Panc1 (cell line): ENCODE measurements around the gene ITGA2. TPM values are rescaled to one million over a fixed set of nuclear protein-coding genes. Genes with fewer than 3 reads are reported as not detected.

Experiments
- ATAC-seq: fragments of 200-7000 bp; cut with Tn5 transposase; 2 replicates; pipeline ENCODE4 v1.9.1; 2020; ENCODE audit warnings: mild to moderate bottlenecking, moderate library complexity
- BruUV-seq: library from RNA; stranded (reverse); fragments of 400-500 nt; replicated peaks from 2 replicates; lab custom pipeline; 2021; lab: Mats Ljungman, UMichigan
- CTCF ChIA-PET: fragments of 300-600 bp; sonication (Branson Sonifier 250); formaldehyde crosslinking; loops from one replicate; lab custom pipeline; 2022; ENCODE audit warnings: antibody characterized with exemption; lab: Charles Lee
- POLR2A ChIA-PET: fragments of 300-600 bp; sonication (Branson Sonifier 250); formaldehyde crosslinking; loops from one replicate; lab custom pipeline; 2022; ENCODE audit warnings: antibody characterized with exemption; lab: Charles Lee
- DNase-seq: peaks from one replicate; pipeline ENCODE4 v3.0.0-alpha.2; 2010; ENCODE audit warnings: low read depth, low spot score
- H3K27ac ChIP-seq: 2 replicates; pipeline ENCODE4 v1.5.1; 2011; ENCODE audit warnings: mild to moderate bottlenecking, low read length, inconsistent platforms
- H3K27me3 ChIP-seq: fragments of 200-500 bp; sonication (Bioruptor generic); 2 replicates; pipeline ENCODE4 v1.6.0; 2014; ENCODE audit warnings: low read length, inconsistent platforms; ENCODE audit not compliant: control insufficient read depth, insufficient read depth
- H3K36me3 ChIP-seq: fragments of 200-500 bp; sonication (Bioruptor generic); 2 replicates; pipeline ENCODE4 v1.5.1; 2014; ENCODE audit warnings: inconsistent platforms, mild to moderate bottlenecking, low read length, moderate library complexity; ENCODE audit not compliant: control insufficient read depth, insufficient read depth
- H3K4me1 ChIP-seq: 2 replicates; pipeline ENCODE4 v1.5.1; 2011; ENCODE audit warnings: inconsistent platforms, mild to moderate bottlenecking, low read length, moderate library complexity; ENCODE audit not compliant: control insufficient read depth, insufficient read depth
- H3K4me3 ChIP-seq, 2 experiments: 2 replicates each; pipeline ENCODE4 v1.5.1; 2011 to 2012; ENCODE audit warnings: low read depth in 2 of 2, low read length in 2 of 2, mild to moderate bottlenecking in 2 of 2, inconsistent platforms in 1 of 2, moderate library complexity in 1 of 2
- H3K9me3 ChIP-seq: fragments of 200-500 bp; sonication (Bioruptor generic); 2 replicates; pipeline ENCODE4 v1.5.1; 2014; ENCODE audit warnings: low read depth, mild to moderate bottlenecking, inconsistent platforms, low read length, moderate library complexity; ENCODE audit not compliant: control insufficient read depth, insufficient read depth
- POLR2AphosphoS5 ChIP-seq: IDR thresholded peaks from 2 replicates; pipeline ENCODE4 v1.6.1; 2012; ENCODE audit warnings: mild to moderate bottlenecking, low read depth, low read length, moderate library complexity
- SIN3A ChIP-seq: IDR thresholded peaks from 2 replicates; pipeline ENCODE4 v1.6.1; 2012; ENCODE audit warnings: low read depth, mild to moderate bottlenecking, low read length, moderate library complexity, borderline replicate concordance; ENCODE audit not compliant: insufficient read depth
- TCF7L2 ChIP-seq: IDR thresholded peaks from 2 replicates; pipeline ENCODE4 v1.6.1; 2011; ENCODE audit warnings: mild to moderate bottlenecking, low read depth, low read length, inconsistent platforms
- in situ Hi-C: cut with HindIII; loops from 2 replicates; pipeline ENCODE4 v1.10.0; 2016; ENCODE audit warnings: low sequenced_read_pairs, low pct_unique_long_range_greater_than_20kb
- intact Hi-C: fragments of 100-400 bp; cut with micrococcal nuclease; formaldehyde crosslinking; loops from one replicate; pipeline ENCODE4 v1.10.0; 2022; ENCODE audit not compliant: unreplicated experiment
- total RNA-seq: library from RNA; stranded (reverse); gene quantifications from one replicate; pipeline ENCODE4 v1.2.1, GENCODE V29; 2021; ENCODE audit not compliant: unreplicated experiment
- TF ChIP-seq, protein P1 (sequence below), 2 experiments: IDR thresholded peaks; 2 replicates each; pipeline ENCODE4 v1.6.1; 2011 to 2012; ENCODE audit warnings: low read depth in 2 of 2, control low read depth in 1 of 2, low read length in 1 of 2, mild to moderate bottlenecking in 1 of 2, moderate library complexity in 1 of 2; ENCODE audit not compliant: insufficient read depth in 1 of 2
- TF ChIP-seq, protein P2 (sequence below): fragments of 450-650 bp; IDR thresholded peaks from 2 replicates; pipeline ENCODE4 v1.5.1; 2017; ENCODE audit warnings: mild to moderate bottlenecking

ITGA2 gene
- total RNA-seq, 1 experiment from 2014 or later, result 41.8 TPM

DNA sequence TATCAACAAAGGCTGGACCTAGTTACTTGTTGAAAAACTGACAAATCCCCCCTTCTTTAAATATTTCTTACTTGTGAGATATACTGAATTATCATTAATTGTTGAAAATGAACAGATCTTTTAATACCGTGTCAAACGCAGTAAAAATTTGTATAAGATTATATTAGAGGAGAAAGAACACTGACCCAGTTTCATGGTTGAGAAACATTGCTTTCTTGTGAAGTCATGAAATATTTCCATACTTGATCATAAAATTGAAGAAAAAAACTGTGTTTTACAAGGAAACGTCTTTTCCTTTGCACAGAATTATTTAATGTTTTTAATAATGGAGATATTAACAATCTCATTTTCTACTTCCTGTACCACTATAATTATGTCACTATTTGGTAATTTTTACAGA lies 74.6 kb downstream of the ITGA2 start:
- no TSS peak for BruUV-seq
- intact Hi-C loops, result no loop called here
- ChIA-PET POLR2A (no interaction called here), CTCF (no interaction called here)
- Histone ChIP-seq H3K27me3 (no peaks in the 10 kb centered on the region), H3K27ac (no peak overlapping the region), H3K36me3 (peaks cover 21% of the 10 kb centered on the region), H3K9me3 (no peaks in the 10 kb centered on the region), H3K4me3 (no peak overlapping the region), H3K4me1 (no peaks in the 10 kb centered on the region)
- TF ChIP-seq TCF7L2, result no peak
- TF ChIP-seq SIN3A, result no peak
- no peak for TF ChIP-seq POLR2AphosphoS5
- ATAC-seq (no peak), DNase-seq (no peak)
- in situ Hi-C loops, result no loop called here

DNA sequence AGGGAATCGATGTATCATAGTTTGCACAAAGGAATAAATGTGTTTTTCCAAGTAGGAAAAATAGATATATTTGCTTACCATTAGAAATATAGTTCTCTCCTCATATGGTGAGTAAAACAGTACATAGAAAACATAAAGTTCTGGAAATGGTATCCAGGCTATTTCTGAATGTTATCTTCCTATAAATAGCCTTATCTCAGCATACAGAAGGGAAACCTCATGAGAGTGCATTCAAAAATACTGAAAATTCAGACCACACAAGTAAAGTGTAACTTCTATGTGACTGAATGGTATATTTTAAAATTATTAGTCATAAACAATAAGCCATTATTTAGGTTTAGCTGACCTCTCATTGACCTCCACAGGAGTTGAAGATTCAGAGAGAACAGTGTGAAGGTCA lies 76.9 kb downstream of the ITGA2 start:
- no peak for ATAC-seq
- Histone ChIP-seq H3K27me3 (no peaks in the 10 kb centered on the region), H3K36me3 (peaks cover 26% of the 10 kb centered on the region), H3K27ac (no peak overlapping the region), H3K4me3 (no peak overlapping the region), H3K9me3 (no peaks in the 10 kb centered on the region), H3K4me1 (peaks cover 3% of the 10 kb centered on the region; the same call in 1 of the 2 replicates)
- no TSS peak for BruUV-seq
- ChIA-PET POLR2A (no interaction called here), CTCF (no interaction called here)
- no peak for DNase-seq
- in situ Hi-C loops (no loop called here), intact Hi-C loops (no loop called here)
- TF ChIP-seq, protein P1, sequence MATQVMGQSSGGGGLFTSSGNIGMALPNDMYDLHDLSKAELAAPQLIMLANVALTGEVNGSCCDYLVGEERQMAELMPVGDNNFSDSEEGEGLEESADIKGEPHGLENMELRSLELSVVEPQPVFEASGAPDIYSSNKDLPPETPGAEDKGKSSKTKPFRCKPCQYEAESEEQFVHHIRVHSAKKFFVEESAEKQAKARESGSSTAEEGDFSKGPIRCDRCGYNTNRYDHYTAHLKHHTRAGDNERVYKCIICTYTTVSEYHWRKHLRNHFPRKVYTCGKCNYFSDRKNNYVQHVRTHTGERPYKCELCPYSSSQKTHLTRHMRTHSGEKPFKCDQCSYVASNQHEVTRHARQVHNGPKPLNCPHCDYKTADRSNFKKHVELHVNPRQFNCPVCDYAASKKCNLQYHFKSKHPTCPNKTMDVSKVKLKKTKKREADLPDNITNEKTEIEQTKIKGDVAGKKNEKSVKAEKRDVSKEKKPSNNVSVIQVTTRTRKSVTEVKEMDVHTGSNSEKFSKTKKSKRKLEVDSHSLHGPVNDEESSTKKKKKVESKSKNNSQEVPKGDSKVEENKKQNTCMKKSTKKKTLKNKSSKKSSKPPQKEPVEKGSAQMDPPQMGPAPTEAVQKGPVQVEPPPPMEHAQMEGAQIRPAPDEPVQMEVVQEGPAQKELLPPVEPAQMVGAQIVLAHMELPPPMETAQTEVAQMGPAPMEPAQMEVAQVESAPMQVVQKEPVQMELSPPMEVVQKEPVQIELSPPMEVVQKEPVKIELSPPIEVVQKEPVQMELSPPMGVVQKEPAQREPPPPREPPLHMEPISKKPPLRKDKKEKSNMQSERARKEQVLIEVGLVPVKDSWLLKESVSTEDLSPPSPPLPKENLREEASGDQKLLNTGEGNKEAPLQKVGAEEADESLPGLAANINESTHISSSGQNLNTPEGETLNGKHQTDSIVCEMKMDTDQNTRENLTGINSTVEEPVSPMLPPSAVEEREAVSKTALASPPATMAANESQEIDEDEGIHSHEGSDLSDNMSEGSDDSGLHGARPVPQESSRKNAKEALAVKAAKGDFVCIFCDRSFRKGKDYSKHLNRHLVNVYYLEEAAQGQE (IDR thresholded peaks at IDR 0.05; ENCODE audit: insufficient read depth in 1 of 2, low read depth in 2 of 2, low read length in 1 of 2), result no peak
- TF ChIP-seq SIN3A (no peak), POLR2AphosphoS5 (no peak), TCF7L2 (no peak)
- TF ChIP-seq, protein P2, sequence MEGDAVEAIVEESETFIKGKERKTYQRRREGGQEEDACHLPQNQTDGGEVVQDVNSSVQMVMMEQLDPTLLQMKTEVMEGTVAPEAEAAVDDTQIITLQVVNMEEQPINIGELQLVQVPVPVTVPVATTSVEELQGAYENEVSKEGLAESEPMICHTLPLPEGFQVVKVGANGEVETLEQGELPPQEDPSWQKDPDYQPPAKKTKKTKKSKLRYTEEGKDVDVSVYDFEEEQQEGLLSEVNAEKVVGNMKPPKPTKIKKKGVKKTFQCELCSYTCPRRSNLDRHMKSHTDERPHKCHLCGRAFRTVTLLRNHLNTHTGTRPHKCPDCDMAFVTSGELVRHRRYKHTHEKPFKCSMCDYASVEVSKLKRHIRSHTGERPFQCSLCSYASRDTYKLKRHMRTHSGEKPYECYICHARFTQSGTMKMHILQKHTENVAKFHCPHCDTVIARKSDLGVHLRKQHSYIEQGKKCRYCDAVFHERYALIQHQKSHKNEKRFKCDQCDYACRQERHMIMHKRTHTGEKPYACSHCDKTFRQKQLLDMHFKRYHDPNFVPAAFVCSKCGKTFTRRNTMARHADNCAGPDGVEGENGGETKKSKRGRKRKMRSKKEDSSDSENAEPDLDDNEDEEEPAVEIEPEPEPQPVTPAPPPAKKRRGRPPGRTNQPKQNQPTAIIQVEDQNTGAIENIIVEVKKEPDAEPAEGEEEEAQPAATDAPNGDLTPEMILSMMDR, result no peak

DNA sequence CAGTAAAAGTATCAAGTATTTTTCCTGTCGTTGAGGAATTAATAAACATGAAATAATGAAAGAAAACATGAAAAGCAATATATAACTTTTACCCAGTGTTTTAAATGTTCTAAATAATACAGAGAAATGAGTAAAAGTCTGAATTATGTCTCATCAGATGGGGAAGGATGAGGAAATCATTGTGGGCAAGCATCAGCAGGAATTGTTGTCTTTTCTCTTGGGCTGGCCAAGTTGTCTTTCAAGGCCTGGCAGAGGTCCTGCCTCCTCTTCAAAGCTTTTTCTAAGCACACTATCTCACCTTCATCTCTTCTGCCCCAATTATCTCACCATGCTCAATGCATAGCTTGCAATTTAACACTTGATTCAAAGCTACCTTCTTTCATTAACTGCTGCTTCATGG lies 78.5 kb downstream of the ITGA2 start:
- DNase-seq (no peak), ATAC-seq (no peak)
- no TSS peak for BruUV-seq
- Histone ChIP-seq H3K4me1 (peaks cover 3% of the 10 kb centered on the region; the same call in 1 of the 2 replicates), H3K4me3 (no peak overlapping the region), H3K9me3 (no peaks in the 10 kb centered on the region), H3K36me3 (peaks cover 30% of the 10 kb centered on the region), H3K27ac (no peak overlapping the region), H3K27me3 (no peaks in the 10 kb centered on the region)
- intact Hi-C loops (no loop called here), in situ Hi-C loops (no loop called here)
- POLR2A ChIA-PET, result no interaction called here
- TF ChIP-seq, protein P1 (IDR thresholded peaks at IDR 0.05; ENCODE audit: insufficient read depth in 1 of 2, low read depth in 2 of 2, low read length in 1 of 2), result no peak
- TF ChIP-seq, protein P2, result no peak
- no peak for TF ChIP-seq POLR2AphosphoS5
- no peak for TF ChIP-seq SIN3A
- CTCF ChIA-PET, result no interaction called here
